Measurements from ENCODE around the gene ATAT1. TPM values are rescaled to one million over a fixed set of nuclear protein-coding genes. Genes with fewer than 3 reads are reported as not detected.
A peak's percentile ranks its signal among the peaks of the same experiment; 100 is the strongest.

The ATAT1 gene
- total and polyA plus RNA-seq, 2 of the 13 experiments (the other 11 are each of a cell fraction or from before 2014, with no cell fraction given), result 9.2 to 23.6 TPM

- TF ChIP-seq ZBED4 (CRISPR knock-in tag; IDR thresholded peaks at IDR 0.05; ENCODE audit: borderline replicate concordance), result peak; percentile 47
- TF ChIP-seq ZNF792 (CRISPR knock-in tag; IDR thresholded peaks at IDR 0.05), result peak; percentile 52; the same call in 1 of the 2 replicates
- TF ChIP-seq RXRB (CRISPR knock-in tag; IDR thresholded peaks at IDR 0.05; ENCODE audit: borderline replicate concordance), result peak; percentile 43; the same call in 1 of the 2 replicates
- TF ChIP-seq ZNF235 (CRISPR knock-in tag; IDR thresholded peaks at IDR 0.05; ENCODE audit: borderline replicate concordance), result peak; percentile 73
- TF ChIP-seq ZNF546 (CRISPR knock-in tag; conservative IDR thresholded peaks at IDR 0.05), result no peak
- TF ChIP-seq ZFY (CRISPR knock-in tag; IDR thresholded peaks at IDR 0.05), result peak; percentile 40; the same call in 1 of the 2 replicates
- 0 out of 2 replicates have a peak, but pooled peaks have one; percentile 28 for TF ChIP-seq ZBTB43 (CRISPR knock-in tag; conservative IDR thresholded peaks at IDR 0.05)
- TF ChIP-seq ZNF350 (CRISPR knock-in tag; IDR thresholded peaks at IDR 0.05; ENCODE audit: borderline replicate concordance, low read depth), result no peak
- peak; percentile 71 for TF ChIP-seq KDM2A (CRISPR knock-in tag; IDR thresholded peaks at IDR 0.05; ENCODE audit: borderline replicate concordance, low read depth)
- TF ChIP-seq ZNF275 (CRISPR knock-in tag; IDR thresholded peaks at IDR 0.05; ENCODE audit: borderline replicate concordance), result peak; percentile 81; the same call in 1 of the 2 replicates
- peak; percentile 94 for TF ChIP-seq KAT8 (CRISPR knock-in tag; IDR thresholded peaks at IDR 0.05)
- TF ChIP-seq ZNF781 (CRISPR knock-in tag; IDR thresholded peaks at IDR 0.05; ENCODE audit: borderline replicate concordance, not compliant biosample characterization), result no peak
- peak; percentile 41; the same call in 1 of the 2 replicates for TF ChIP-seq ARID5B (CRISPR knock-in tag; IDR thresholded peaks at IDR 0.05)
- peak; percentile 10; the same call in 1 of the 2 replicates for TF ChIP-seq RXRA (CRISPR knock-in tag; IDR thresholded peaks at IDR 0.05)
- TF ChIP-seq HNRNPK (IDR thresholded peaks at IDR 0.05; ENCODE audit: low read depth, low read length, poor library complexity, severe bottlenecking), result no peak
- TF ChIP-seq YEATS2 (CRISPR knock-in tag; IDR thresholded peaks at IDR 0.05; ENCODE audit: borderline replicate concordance), result peak; percentile 90; the same call in 1 of the 2 replicates
- TF ChIP-seq IRX3 (CRISPR knock-in tag; IDR thresholded peaks at IDR 0.05; ENCODE audit: borderline replicate concordance, low read depth), result peak; percentile 75
- peak; percentile 51; the same call in 1 of the 2 replicates for TF ChIP-seq BCL6 (CRISPR knock-in tag; IDR thresholded peaks at IDR 0.05)
Measured at GRCh38 chr6:30616811-30617564, 9.7 kb upstream of the ATAT1 start, which contains the start of gene PPP1R10 (continued).
